Upper lobe of left lung (tissue), 6 donors: ENCODE results near the gene SNRNP48. TPM values are rescaled to one million over a fixed set of nuclear protein-coding genes. Genes with fewer than 3 reads are reported as not detected.

ENCODE experiments used
- ATAC-seq, 2 donors: fragments of 200-7000 bp; cut with Tn5 transposase; one replicate each; pipeline ENCODE4 v1.9.1; 2022; ENCODE audit warnings: mild to moderate bottlenecking in 2 of 2, moderate library complexity in 2 of 2; ENCODE audit not compliant: low FRiP score in 2 of 2
- DNase-seq, 2 donors: peaks; one replicate each; pipeline ENCODE4 v3.0.0-alpha.2; 2019 to 2020
- H3K27ac ChIP-seq, 4 donors: fragments of 200-600 bp; sonication (generic); one replicate each; pipeline ENCODE4 v1.5.1; 2016 to 2019
- H3K27me3 ChIP-seq, 4 donors: fragments of 200-600 bp; sonication (generic); one replicate each; pipeline ENCODE4 v1.5.1; 2017 to 2019
- H3K36me3 ChIP-seq, 4 donors: fragments of 200-600 bp; sonication (generic); one replicate each; pipeline ENCODE4 v1.5.1; 2016 to 2019
- H3K4me1 ChIP-seq, 4 donors: fragments of 200-600 bp; sonication (generic); one replicate each; pipeline ENCODE4 v1.5.1; 2018 to 2019
- H3K4me3 ChIP-seq, 4 donors: fragments of 200-600 bp; sonication (generic); one replicate each; pipeline ENCODE4 v1.5.1; 2017 to 2019; ENCODE audit warnings: mild to moderate bottlenecking in 2 of 4, moderate library complexity in 1 of 4
- H3K9me3 ChIP-seq, 4 donors: fragments of 200-600 bp; sonication (generic); one replicate each; pipeline ENCODE4 v1.5.1; 2018 to 2019
- CTCF ChIP-seq, 6 experiments: fragments of 450-650 bp in 4 of 6; fragments of 200-600 bp in 2 of 6; sonication (generic) in 2 of 6; IDR thresholded peaks; one replicate each; pipeline ENCODE4 v1.5.1; 2016 to 2019; ENCODE audit warnings: antibody characterized with exemption in 6 of 6
- EP300 ChIP-seq, 4 donors: sonication (generic); formaldehyde crosslinking; IDR thresholded peaks; one replicate each; pipeline ENCODE4 v1.5.1; 2017; ENCODE audit warnings: antibody characterized with exemption in 4 of 4, control low read depth in 2 of 4
- POLR2A ChIP-seq, 4 donors: fragments of 450-650 bp; IDR thresholded peaks; one replicate each; pipeline ENCODE4 v1.5.1; 2016 to 2017; ENCODE audit warnings: antibody characterized with exemption in 4 of 4, mild to moderate bottlenecking in 2 of 4
- POLR2AphosphoS5 ChIP-seq, 2 donors: sonication (generic); formaldehyde crosslinking; IDR thresholded peaks; one replicate each; pipeline ENCODE4 v1.5.1; 2017; ENCODE audit warnings: antibody characterized with exemption in 2 of 2
- WGBS, 2 donors: methylation state at CpG; one replicate each; pipeline ENCODE4 v1.1.5; 2017 to 2018; 5-methylcytosine and 5-hydroxymethylcytosine counted together
- total RNA-seq, 6 donors: library from RNA; depleted of rRNA in 4 of 6; stranded (reverse); fragments of >200 nt in 4 of 6; gene quantifications; one replicate each; pipeline versions ENCODE4 v1.1.0 to v1.2.1, GENCODE V29; 2016 to 2021
- donor health status: DM: no; HTN: no; CAD: no; lungs with moderate emphysema.
- donor health status: DM: no; HTN: yes; CAD: no; lungs with severe emphysema.

SNRNP48 gene
- total RNA-seq, 6 donors from 2014 or later = 1.3 to 23.0 (median 10.2) TPM

- peaks cover 0 to 4% (median 0%) of the 10 kb centered on the region in 4 donors for H3K36me3 ChIP-seq
- ATAC-seq = no peak
- TF ChIP-seq POLR2AphosphoS5 (IDR thresholded peaks at IDR 0.05) (peak in 1 of 2 donors; percentile 22), EP300 (IDR thresholded peaks at IDR 0.05) (no peak)
- H3K27ac ChIP-seq = no peak overlapping the region
- H3K4me3 ChIP-seq = no peak overlapping the region
- H3K9me3 ChIP-seq = no peaks in the 10 kb centered on the region
- H3K4me1 ChIP-seq = peaks cover 0 to 5% (median 0%) of the 10 kb centered on the region in 4 donors
- DNase-seq = no peak
- WGBS, 2 donors = 81 to 87% methylated on average over 19 of the region's 19 CpGs
- H3K27me3 ChIP-seq = no peaks in the 10 kb centered on the region
Observed at GRCh38 chr6:7561153-7561964, 28.6 kb upstream of the SNRNP48 start.

GRCh38 chr6:7562769-7563168 lies 27.2 kb upstream of the SNRNP48 start:
- WGBS, 2 donors = 50 to 71% methylated on average over 4 of the region's 4 CpGs
- Histone ChIP-seq H3K4me3 (no peak overlapping the region), H3K27ac (no peak overlapping the region), H3K4me1 (peaks cover 0 to 5% (median 0%) of the 10 kb centered on the region in 4 donors), H3K27me3 (no peaks in the 10 kb centered on the region), H3K36me3 (peaks cover 0 to 4% (median 0%) of the 10 kb centered on the region in 4 donors), H3K9me3 (no peaks in the 10 kb centered on the region)
- ATAC-seq = peak in 1 of 2 donors; percentile 49
- DNase-seq = no peak
- no peak for TF ChIP-seq CTCF (IDR thresholded peaks at IDR 0.05)
- TF ChIP-seq POLR2AphosphoS5 (IDR thresholded peaks at IDR 0.05) = no peak
- no peak for TF ChIP-seq EP300 (IDR thresholded peaks at IDR 0.05)
- TF ChIP-seq POLR2A (IDR thresholded peaks at IDR 0.05) = no peak

- DNase-seq (no peak), ATAC-seq (no peak)
- no peaks in the 10 kb centered on the region for H3K9me3 ChIP-seq
- peaks cover 0 to 23% (median 4%) of the 10 kb centered on the region in 4 donors for H3K36me3 ChIP-seq
- H3K27ac ChIP-seq = no peak overlapping the region
- H3K4me1 ChIP-seq = peaks cover 0 to 5% (median 0%) of the 10 kb centered on the region in 4 donors
- no peak for TF ChIP-seq EP300 (IDR thresholded peaks at IDR 0.05)
- no peak for TF ChIP-seq POLR2AphosphoS5 (IDR thresholded peaks at IDR 0.05)
- TF ChIP-seq CTCF (IDR thresholded peaks at IDR 0.05) = no peak
- TF ChIP-seq POLR2A (IDR thresholded peaks at IDR 0.05) = no peak
- 86 to 91% methylated on average over 2 of the region's 2 CpGs for WGBS, 2 donors
- H3K27me3 ChIP-seq = no peaks in the 10 kb centered on the region
- H3K4me3 ChIP-seq = no peak overlapping the region
Observed at GRCh38 chr6:7566107-7566506, 23.9 kb upstream of the SNRNP48 start.

GRCh38 chr6:7566617-7567173 lies 23.3 kb upstream of the SNRNP48 start:
- no peak for TF ChIP-seq POLR2AphosphoS5 (IDR thresholded peaks at IDR 0.05)
- no peak for TF ChIP-seq CTCF (IDR thresholded peaks at IDR 0.05)
- Histone ChIP-seq H3K36me3 (peaks cover 0 to 26% (median 4%) of the 10 kb centered on the region in 4 donors), H3K4me3 (no peak overlapping the region), H3K27me3 (no peaks in the 10 kb centered on the region), H3K9me3 (no peaks in the 10 kb centered on the region), H3K27ac (no peak overlapping the region), H3K4me1 (peaks cover 0 to 5% (median 0%) of the 10 kb centered on the region in 4 donors)
- WGBS, 2 donors = 94 to 98% methylated on average over 4 of the region's 4 CpGs
- DNase-seq (no peak), ATAC-seq (no peak)

GRCh38 chr6:7568021-7568420 lies 22.0 kb upstream of the SNRNP48 start:
- Histone ChIP-seq H3K4me1 (no peaks in the 10 kb centered on the region), H3K27me3 (no peaks in the 10 kb centered on the region), H3K4me3 (no peak overlapping the region), H3K36me3 (peaks cover 0 to 26% (median 4%) of the 10 kb centered on the region in 4 donors), H3K9me3 (no peaks in the 10 kb centered on the region), H3K27ac (no peak overlapping the region)
- 73 to 87% methylated on average over 3 of the region's 3 CpGs for WGBS, 2 donors
- peak in 1 of 2 donors; percentile 31 for ATAC-seq
- no peak for DNase-seq
- TF ChIP-seq POLR2A (IDR thresholded peaks at IDR 0.05) (no peak), POLR2AphosphoS5 (IDR thresholded peaks at IDR 0.05) (no peak), CTCF (IDR thresholded peaks at IDR 0.05) (no peak)
